ENCODE results near the gene SLC41A3. TPM values are rescaled to one million over a fixed set of nuclear protein-coding genes. Genes with fewer than 3 reads are reported as not detected.

SLC41A3 gene
- total RNA-seq, 4 donors from 2014 or later: 32.3 to 51.3 (median 44.0) TPM

DNA sequence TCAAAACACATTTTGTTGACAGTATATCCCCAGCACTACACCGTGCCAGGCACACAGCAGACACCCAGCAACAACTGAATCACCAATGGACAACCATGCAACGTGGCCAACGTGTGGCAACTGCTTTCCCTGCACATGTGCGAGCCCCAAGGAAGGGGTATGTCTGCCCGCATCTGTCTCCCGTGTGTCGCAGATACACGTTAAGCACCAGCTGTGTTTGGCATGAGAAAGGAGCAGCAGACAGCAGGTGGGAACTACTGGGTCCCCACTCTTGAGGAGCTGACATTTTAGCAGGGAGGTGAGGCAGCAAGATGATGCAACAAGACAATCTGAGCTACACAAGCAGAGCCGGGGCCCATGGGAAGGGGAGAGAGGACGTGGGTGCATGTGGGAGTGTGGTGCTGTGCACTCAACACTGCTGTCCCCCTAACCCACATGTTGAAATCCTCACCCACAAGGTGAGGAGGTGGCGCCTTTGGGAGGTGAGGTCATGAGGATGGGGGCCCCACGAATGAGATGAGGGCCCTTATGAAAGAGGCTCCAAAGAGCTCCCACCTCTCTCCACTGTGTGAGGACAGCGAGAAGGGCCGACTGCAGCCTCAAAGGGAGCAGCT lies 58.7 kb downstream of the SLC41A3 start:
- Histone ChIP-seq H3K4me1 (no peaks in the 10 kb centered on the region), H3K27ac (no peak overlapping the region), H3K9me3 (no peaks in the 10 kb centered on the region), H3K36me3 (peaks cover 40% of the 10 kb centered on the region), H3K27me3 (no peaks in the 10 kb centered on the region), H3K4me3 (no peak overlapping the region)
- no peak for DNase-seq (ENCODE audit: low spot score in 2 of 2)
- TF ChIP-seq EP300 (IDR thresholded peaks at IDR 0.05): no peak
- no peak for TF ChIP-seq POLR2A (IDR thresholded peaks at IDR 0.05)
- TF ChIP-seq, protein P1, sequence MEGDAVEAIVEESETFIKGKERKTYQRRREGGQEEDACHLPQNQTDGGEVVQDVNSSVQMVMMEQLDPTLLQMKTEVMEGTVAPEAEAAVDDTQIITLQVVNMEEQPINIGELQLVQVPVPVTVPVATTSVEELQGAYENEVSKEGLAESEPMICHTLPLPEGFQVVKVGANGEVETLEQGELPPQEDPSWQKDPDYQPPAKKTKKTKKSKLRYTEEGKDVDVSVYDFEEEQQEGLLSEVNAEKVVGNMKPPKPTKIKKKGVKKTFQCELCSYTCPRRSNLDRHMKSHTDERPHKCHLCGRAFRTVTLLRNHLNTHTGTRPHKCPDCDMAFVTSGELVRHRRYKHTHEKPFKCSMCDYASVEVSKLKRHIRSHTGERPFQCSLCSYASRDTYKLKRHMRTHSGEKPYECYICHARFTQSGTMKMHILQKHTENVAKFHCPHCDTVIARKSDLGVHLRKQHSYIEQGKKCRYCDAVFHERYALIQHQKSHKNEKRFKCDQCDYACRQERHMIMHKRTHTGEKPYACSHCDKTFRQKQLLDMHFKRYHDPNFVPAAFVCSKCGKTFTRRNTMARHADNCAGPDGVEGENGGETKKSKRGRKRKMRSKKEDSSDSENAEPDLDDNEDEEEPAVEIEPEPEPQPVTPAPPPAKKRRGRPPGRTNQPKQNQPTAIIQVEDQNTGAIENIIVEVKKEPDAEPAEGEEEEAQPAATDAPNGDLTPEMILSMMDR (IDR thresholded peaks at IDR 0.05): no peak
- TF ChIP-seq POLR2AphosphoS5 (IDR thresholded peaks at IDR 0.05): no peak
- WGBS: 81% methylated on average over 13 of the region's 14 CpGs

DNA sequence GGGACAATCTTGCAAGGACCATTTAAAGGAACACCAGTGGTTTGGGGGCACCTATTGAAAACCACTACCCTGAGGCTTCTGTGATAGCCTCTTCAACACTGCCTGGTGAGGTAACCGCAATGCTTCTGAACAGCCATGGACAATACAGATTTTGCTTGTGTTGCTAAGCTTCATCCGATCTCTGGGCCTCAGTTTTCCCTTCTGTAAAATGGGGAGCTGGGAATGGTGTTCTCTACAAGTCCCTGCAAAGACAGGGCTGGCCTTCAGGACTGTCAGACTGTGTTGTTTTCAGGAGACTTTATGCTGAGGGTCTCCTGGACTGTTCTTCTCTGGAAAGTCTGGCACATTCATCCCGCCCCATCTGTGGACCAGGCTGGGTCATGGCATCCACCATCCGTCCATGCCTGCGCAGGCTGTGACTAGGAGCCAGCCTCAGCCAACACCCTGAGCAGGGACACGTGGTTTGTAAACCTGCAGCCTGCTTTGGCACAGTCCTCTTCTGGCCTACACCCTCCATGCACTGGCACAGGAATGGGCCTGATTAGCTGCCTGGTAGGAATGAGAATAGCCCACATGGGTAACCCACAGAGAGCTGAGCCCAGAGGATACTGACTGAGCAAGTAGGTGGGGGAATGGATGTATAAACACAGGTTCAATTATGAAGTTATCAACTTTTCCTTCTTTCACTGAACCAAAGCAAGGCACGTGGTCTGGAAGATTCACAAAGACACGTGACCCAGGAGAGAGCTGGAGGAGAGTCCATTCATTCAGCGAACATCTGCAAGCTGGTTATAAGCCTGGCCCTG lies 59.7 kb downstream of the SLC41A3 start:
- H3K36me3 ChIP-seq: peaks cover 38% of the 10 kb centered on the region

DNA sequence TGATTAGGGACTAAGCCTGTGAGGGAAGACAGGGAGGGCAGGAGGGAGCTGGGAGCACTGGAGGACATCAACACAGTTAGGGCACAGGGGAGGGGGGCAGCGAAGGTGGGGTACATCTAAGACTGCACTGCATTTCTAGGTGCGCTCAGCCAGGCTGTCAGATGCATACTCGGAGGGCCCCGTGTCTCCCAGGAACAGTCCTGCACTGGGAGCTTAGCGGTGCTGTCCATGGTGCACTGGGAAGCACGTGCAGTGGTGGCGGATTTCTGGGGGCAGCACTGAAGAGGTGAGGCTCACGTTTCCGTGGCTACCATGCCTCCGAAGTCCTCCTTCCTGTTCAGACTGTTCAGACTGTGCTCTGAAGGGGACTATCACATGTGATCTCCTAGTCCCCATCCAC lies 60.5 kb downstream of the SLC41A3 start:
- Histone ChIP-seq H3K27ac (no peak overlapping the region), H3K4me1 (no peaks in the 10 kb centered on the region), H3K9me3 (no peaks in the 10 kb centered on the region), H3K36me3 (peaks cover 29% of the 10 kb centered on the region), H3K4me3 (no peak overlapping the region), H3K27me3 (no peaks in the 10 kb centered on the region)
- TF ChIP-seq, protein P1 (IDR thresholded peaks at IDR 0.05): no peak
- TF ChIP-seq EP300 (IDR thresholded peaks at IDR 0.05) (no peak), POLR2A (IDR thresholded peaks at IDR 0.05) (no peak), POLR2AphosphoS5 (IDR thresholded peaks at IDR 0.05) (no peak)
- DNase-seq (ENCODE audit: low spot score in 2 of 2): no peak
- WGBS: 87% methylated on average over 6 of the region's 10 CpGs

More for the DNA sequence above, 59.7 kb downstream of the SLC41A3 start:
- Histone ChIP-seq H3K4me3 (no peak overlapping the region), H3K9me3 (no peaks in the 10 kb centered on the region), H3K27me3 (no peaks in the 10 kb centered on the region), H3K27ac (no peak overlapping the region), H3K4me1 (no peaks in the 10 kb centered on the region)
- DNase-seq (ENCODE audit: low spot score in 2 of 2): no peak
- TF ChIP-seq EP300 (IDR thresholded peaks at IDR 0.05): no peak
- TF ChIP-seq, protein P1 (IDR thresholded peaks at IDR 0.05): no peak
- TF ChIP-seq POLR2A (IDR thresholded peaks at IDR 0.05): no peak
- no peak for TF ChIP-seq POLR2AphosphoS5 (IDR thresholded peaks at IDR 0.05)
- 67% methylated on average over 9 of the region's 9 CpGs for WGBS

DNA sequence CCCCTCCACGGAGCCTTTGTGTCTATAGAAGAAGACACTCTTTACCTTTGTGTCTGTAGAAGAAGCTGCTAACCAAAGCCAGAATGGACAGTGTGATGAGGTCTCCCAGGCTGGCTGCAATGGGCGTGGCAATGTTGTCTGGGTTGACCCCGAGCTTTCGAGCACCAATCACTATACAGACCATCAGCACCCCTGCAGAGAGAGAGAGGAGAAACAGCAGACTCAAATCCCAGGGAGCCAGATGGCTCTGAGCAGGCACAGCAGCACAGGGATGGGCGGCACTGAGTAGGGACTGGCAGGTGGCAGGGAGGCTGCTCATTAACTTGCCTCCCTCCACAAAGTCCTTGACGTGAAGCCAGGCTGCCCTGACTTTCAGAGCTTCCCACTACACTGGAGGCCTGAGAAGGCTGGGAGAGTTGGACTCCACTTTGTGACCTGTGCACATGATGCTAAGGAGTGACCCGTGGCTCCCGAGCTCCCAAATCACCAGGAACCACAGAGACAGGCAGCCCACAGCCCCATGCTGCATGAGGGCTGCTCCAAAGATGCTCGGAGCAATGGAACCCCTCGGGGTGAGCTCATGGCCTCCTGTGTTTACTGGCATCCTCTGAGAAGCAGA lies 61.1 kb downstream of the SLC41A3 start:
- no peak for DNase-seq (ENCODE audit: low spot score in 2 of 2)

More for the DNA sequence above, 61.1 kb downstream of the SLC41A3 start:
- WGBS: 95% methylated on average over 8 of the region's 10 CpGs
- no peaks in the 10 kb centered on the region for H3K4me1 ChIP-seq
- no peaks in the 10 kb centered on the region for H3K27me3 ChIP-seq
- H3K36me3 ChIP-seq: peaks cover 25% of the 10 kb centered on the region
- TF ChIP-seq POLR2AphosphoS5 (IDR thresholded peaks at IDR 0.05) (no peak), EP300 (IDR thresholded peaks at IDR 0.05) (no peak), POLR2A (IDR thresholded peaks at IDR 0.05) (no peak)
- TF ChIP-seq, protein P1 (IDR thresholded peaks at IDR 0.05): no peak
- no peak overlapping the region for H3K27ac ChIP-seq
- H3K4me3 ChIP-seq: no peak overlapping the region
- H3K9me3 ChIP-seq: no peaks in the 10 kb centered on the region

All from suprapubic skin (tissue), 4 donors.